GM19463 (cell line): ENCODE data around the gene TLR8.
"Not testable (repeated sequence)": the region's sequence is repeated elsewhere in the genome, so short reads cannot be mapped to it uniquely, and the experiment has no call there.

Experiments used
- ATAC-seq: cut with Tn5 transposase; IDR thresholded peaks from one replicate; pipeline ENCODE4 v1.9.1; 2021; ENCODE audit warnings: mild to moderate bottlenecking, moderate library complexity; ENCODE audit not compliant: unreplicated experiment

TLR8 gene

GRCh38 chrX:12962041-12962504 is 55.7 kb downstream of the TLR8 start:
- ATAC-seq = peak; percentile 66

GRCh38 chrX:12963210-12963850 is 56.9 kb downstream of the TLR8 start:
- ATAC-seq = not testable (repeated sequence)

GRCh38 chrX:12965131-12965940 is 58.9 kb downstream of the TLR8 start:
- ATAC-seq = no peak

- ATAC-seq = no peak
Measured at GRCh38 chrX:12966151-12966550, 59.7 kb downstream of the TLR8 start.

GRCh38 chrX:12967711-12968465 is 61.5 kb downstream of the TLR8 start:
- no peak for ATAC-seq

- no peak for ATAC-seq
Measured at GRCh38 chrX:12970691-12971202, 64.3 kb downstream of the TLR8 start.

- ATAC-seq = no peak
Measured at GRCh38 chrX:12971282-12972003, 65.0 kb downstream of the TLR8 start.

GRCh38 chrX:12972243-12972642 is 65.8 kb downstream of the TLR8 start:
- no peak for ATAC-seq
